Naive thymus-derived CD4-positive, alpha-beta T cell (primary cell): ENCODE results near the gene MMGT1. TPM values are rescaled to one million over a fixed set of nuclear protein-coding genes. Genes with fewer than 3 reads are reported as not detected.

Source experiments
- ATAC-seq: fragments of 150-1000 bp; cut with Tn5 transposase; 2 replicates; pipeline ENCODE4 v1.10.0; 2021; ENCODE audit warnings: mild to moderate bottlenecking, moderate library complexity
- CTCF ChIA-PET: fragments of 350-600 bp; sonication (Branson Sonifier 250); formaldehyde crosslinking; loops from one replicate; lab custom pipeline; 2021; ENCODE audit warnings: antibody characterized with exemption; lab: Charles Lee
- POLR2A ChIA-PET: fragments of 350-600 bp; sonication (Branson Sonifier 250); formaldehyde crosslinking; loops from one replicate; lab custom pipeline; 2021; ENCODE audit warnings: antibody characterized with exemption, inconsistent platforms; lab: Charles Lee
- DNase-seq, 9 donors: peaks; one replicate each; pipeline versions ENCODE4 v3.0.0 to v3.0.0-alpha.2; 2020 to 2022; ENCODE audit warnings: mixed read lengths in 1 of 9
- H3K27ac ChIP-seq: one replicate; pipeline ENCODE4 v1.7.0; 2013; ENCODE audit warnings: mild to moderate bottlenecking, low read depth, low read length, moderate library complexity
- H3K27me3 ChIP-seq, 2 donors: one replicate each; pipeline ENCODE4 v1.7.0; 2013; ENCODE audit warnings: low read length in 2 of 2, mild to moderate bottlenecking in 2 of 2, moderate library complexity in 2 of 2; ENCODE audit not compliant: control insufficient read depth in 2 of 2, insufficient read depth in 2 of 2
- H3K36me3 ChIP-seq, 3 experiments: 1 replicate in 2 of 3; 2 replicates in 1 of 3; pipeline ENCODE4 v1.7.0; 2013; ENCODE audit warnings: low read length in 3 of 3, mild to moderate bottlenecking in 3 of 3, moderate library complexity in 1 of 3; ENCODE audit not compliant: insufficient read depth in 3 of 3, control insufficient read depth in 2 of 3
- H3K4me1 ChIP-seq, 2 donors: one replicate each; pipeline ENCODE4 v1.7.0; 2013; ENCODE audit warnings: low read length in 2 of 2, mild to moderate bottlenecking in 2 of 2, moderate library complexity in 1 of 2; ENCODE audit not compliant: control insufficient read depth in 2 of 2, insufficient read depth in 2 of 2
- H3K4me3 ChIP-seq: 2 replicates; pipeline ENCODE4 v1.7.0; 2013; ENCODE audit warnings: mild to moderate bottlenecking, low read length
- H3K9me3 ChIP-seq, 3 experiments: 1 replicate in 2 of 3; 2 replicates in 1 of 3; pipeline ENCODE4 v1.7.0; 2013; ENCODE audit warnings: low read length in 3 of 3; ENCODE audit not compliant: control insufficient read depth in 2 of 3
- H3K27ac Mint-ChIP-seq, 9 donors: one replicate each; pipeline ENCODE4 v1.8.0; 2020 to 2022; ENCODE audit warnings: mixed read lengths in 9 of 9, mild to moderate bottlenecking in 8 of 9, moderate library complexity in 5 of 9, inconsistent platforms in 2 of 9
- H3K27me3 Mint-ChIP-seq, 5 donors: one replicate each; pipeline ENCODE4 v1.8.0; 2021 to 2022; ENCODE audit warnings: mixed read lengths in 5 of 5, mild to moderate bottlenecking in 1 of 5
- H3K36me3 Mint-ChIP-seq, 5 donors: one replicate each; pipeline ENCODE4 v1.8.0; 2020 to 2022; ENCODE audit warnings: mixed read lengths in 5 of 5, mild to moderate bottlenecking in 3 of 5, inconsistent platforms in 1 of 5
- H3K4me1 Mint-ChIP-seq, 7 donors: one replicate each; pipeline ENCODE4 v1.8.0; 2020 to 2022; ENCODE audit warnings: mixed read lengths in 7 of 7, mild to moderate bottlenecking in 3 of 7, inconsistent platforms in 1 of 7
- H3K4me3 Mint-ChIP-seq, 10 donors: one replicate each; pipeline ENCODE4 v1.8.0; 2020 to 2022; ENCODE audit warnings: mild to moderate bottlenecking in 10 of 10, mixed read lengths in 10 of 10, moderate library complexity in 6 of 10, inconsistent platforms in 2 of 10
- H3K9me3 Mint-ChIP-seq, 11 donors: one replicate each; pipeline ENCODE4 v1.8.0; 2020 to 2022; ENCODE audit warnings: mixed read lengths in 11 of 11, mild to moderate bottlenecking in 4 of 11, inconsistent platforms in 1 of 11, moderate library complexity in 1 of 11
- intact Hi-C, 2 donors: fragments of 100-400 bp; cut with micrococcal nuclease; formaldehyde crosslinking; loops; one replicate each; pipeline ENCODE4 v1.15.1; 2023
- polyA plus RNA-seq, 2 donors: library from polyadenylated mRNA; unstranded; fragments of 300-500 nt; fragmentation: Illumina TruSeq; gene quantifications; one replicate each; pipeline ENCODE4 v1.2.3, GENCODE V29; 2021
- total RNA-seq, 6 experiments: library from RNA in 5 of 6; stranded (reverse) in 5 of 6; gene quantifications; 1 replicate in 5 of 6; 2 replicates in 1 of 6; pipeline ENCODE4 v1.2.3 and lab custom pipeline; 2021 to 2026

MMGT1 gene
- total RNA-seq: 10 to 100 TPM; 22.0 to 28.4 (median 24.0) TPM
- polyA plus RNA-seq: 1 to 10 TPM; 5.7 to 9.8 TPM
- 24.4 reads per million, percentile 55 among the genes with 10 or more reads in this experiment for total RNA-seq (lab: John Stamatoyannopoulos, UW)

- H3K36me3 ChIP-seq: no peaks in the 10 kb centered on the region
- intact Hi-C loops: loop anchor here (1.0 to 5.0 kb wide), 10 partner anchors 12 to 1167 kb away; partner anchors contain the start of genes INTS6L (in 2 of the 2), SLC9A6 (in 2 of the 2), FHL1 (in 1 of the 2) and HTATSF1 (in 1 of the 2)
- ATAC-seq (peak; percentile 91), DNase-seq (peak; percentile 51 to 82 (median 77))
- H3K4me3 ChIP-seq: peak within 1 kb of the TSS; percentile 91
- H3K4me1 Mint-ChIP-seq: peaks cover 10 to 37% (median 28%) of the 10 kb centered on the region in 7 donors
- CTCF ChIA-PET: interaction anchor here (1.5 kb wide), 1 partner anchor 10 kb away, joined by 4 read pairs; no protein-coding TSS in a partner anchor
- peak within 1 kb of the TSS; percentile 92 to 99 (median 97) for H3K27ac Mint-ChIP-seq
- H3K9me3 ChIP-seq: no peaks in the 10 kb centered on the region
- no peaks in the 10 kb centered on the region for H3K27me3 Mint-ChIP-seq
- no peaks in the 10 kb centered on the region for H3K9me3 Mint-ChIP-seq
- H3K27me3 ChIP-seq: no peaks in the 10 kb centered on the region
- peaks cover 13 to 17% of the 10 kb centered on the region in 2 donors for H3K4me1 ChIP-seq
- POLR2A ChIA-PET: interaction anchor here (1.1 to 3.1 kb wide), 3 partner anchors 11 to 15 kb away, joined by 5 to 19 read pairs (median 7); partner anchors contain the start of gene SLC9A6
- peak within 1 kb of the TSS; percentile 83 for H3K27ac ChIP-seq
- no peaks in the 10 kb centered on the region for H3K36me3 Mint-ChIP-seq
- H3K4me3 Mint-ChIP-seq: peak within 1 kb of the TSS; percentile 90 to 99 (median 98)
Observed at GRCh38 chrX:135973548-135974278, at the start of gene MMGT1. MMGT1 (minus strand) TSS chrX:135973988; CDS start chrX:135973675, 313 bp downstream.

- Mint-ChIP-seq H3K4me1 (peaks cover 0 to 4% (median 0%) of the 10 kb centered on the region in 7 donors), H3K27me3 (no peaks in the 10 kb centered on the region), H3K9me3 (peaks cover 0 to 1% (median 0%) of the 10 kb centered on the region in 11 donors), H3K27ac (no peak overlapping the region), H3K36me3 (peaks cover 0 to 19% (median 7%) of the 10 kb centered on the region in 5 donors), H3K4me3 (no peak overlapping the region)
- intact Hi-C loops: no loop called here
- no peaks in the 10 kb centered on the region for H3K9me3 ChIP-seq
- no peaks in the 10 kb centered on the region for H3K27me3 ChIP-seq
- ATAC-seq: no peak
- DNase-seq: no peak
- H3K36me3 ChIP-seq: peaks cover 0 to 3% (median 0%) of the 10 kb centered on the region in 3 experiments
- H3K4me3 ChIP-seq: no peak overlapping the region
- CTCF ChIA-PET: no interaction called here
- POLR2A ChIA-PET: no interaction called here
- H3K4me1 ChIP-seq: no peaks in the 10 kb centered on the region
- H3K27ac ChIP-seq: no peak overlapping the region
Observed at GRCh38 chrX:136021903-136022302, 48.1 kb upstream of the MMGT1 start.

DNA sequence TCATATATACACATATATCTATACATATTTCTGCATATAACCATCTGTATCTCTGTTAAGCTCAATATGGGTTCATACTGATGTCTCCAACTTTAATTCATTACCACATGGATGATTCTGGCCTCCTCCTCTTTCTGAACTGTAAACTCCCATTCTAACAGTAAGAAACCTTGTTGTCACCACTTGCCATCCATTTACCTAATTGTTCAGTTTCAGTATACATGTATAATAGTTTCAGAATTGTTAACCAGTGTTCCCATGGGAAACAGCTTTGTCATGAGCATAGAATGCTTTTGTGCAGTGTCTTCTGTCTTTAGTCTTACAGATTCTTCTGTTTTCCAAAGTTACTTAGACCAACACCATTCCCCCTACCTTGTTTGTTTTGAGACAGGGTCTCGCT lies 47.4 kb upstream of the MMGT1 start:
- H3K36me3 Mint-ChIP-seq: peaks cover 0 to 19% (median 9%) of the 10 kb centered on the region in 5 donors
- H3K27me3 Mint-ChIP-seq: no peaks in the 10 kb centered on the region

GRCh38 chrX:136019226-136019625 lies 45.4 kb upstream of the MMGT1 start:
- H3K27me3 ChIP-seq: no peaks in the 10 kb centered on the region
- no peaks in the 10 kb centered on the region for H3K4me1 ChIP-seq
- no peak overlapping the region for H3K27ac ChIP-seq
- Mint-ChIP-seq H3K4me3 (no peak overlapping the region), H3K27me3 (no peaks in the 10 kb centered on the region), H3K27ac (no peak overlapping the region), H3K4me1 (peaks cover 0 to 4% (median 0%) of the 10 kb centered on the region in 7 donors), H3K36me3 (peaks cover 0 to 20% (median 13%) of the 10 kb centered on the region in 5 donors), H3K9me3 (peaks cover 0 to 1% (median 0%) of the 10 kb centered on the region in 11 donors)
- CTCF ChIA-PET: no interaction called here
- POLR2A ChIA-PET: no interaction called here
- H3K36me3 ChIP-seq: no peaks in the 10 kb centered on the region
- intact Hi-C loops: no loop called here
- ATAC-seq (no peak), DNase-seq (no peak)
- no peak overlapping the region for H3K4me3 ChIP-seq
- no peaks in the 10 kb centered on the region for H3K9me3 ChIP-seq

More for the DNA sequence above, 47.4 kb upstream of the MMGT1 start:
- Histone ChIP-seq H3K4me3 (no peak overlapping the region), H3K27me3 (no peaks in the 10 kb centered on the region), H3K4me1 (no peaks in the 10 kb centered on the region), H3K27ac (no peak overlapping the region), H3K9me3 (no peaks in the 10 kb centered on the region), H3K36me3 (peaks cover 0 to 3% (median 0%) of the 10 kb centered on the region in 3 experiments)
- CTCF ChIA-PET: interaction anchor here (1.1 kb wide), 1 partner anchor 248 kb away, joined by 4 read pairs; no protein-coding TSS in a partner anchor
- intact Hi-C loops: no loop called here
- H3K4me3 Mint-ChIP-seq: no peak overlapping the region
- H3K9me3 Mint-ChIP-seq: peaks cover 0 to 1% (median 0%) of the 10 kb centered on the region in 11 donors
- POLR2A ChIA-PET: no interaction called here
- ATAC-seq: no peak
- no peak overlapping the region for H3K27ac Mint-ChIP-seq
- no peak for DNase-seq
- peaks cover 0 to 4% (median 0%) of the 10 kb centered on the region in 7 donors for H3K4me1 Mint-ChIP-seq

DNA sequence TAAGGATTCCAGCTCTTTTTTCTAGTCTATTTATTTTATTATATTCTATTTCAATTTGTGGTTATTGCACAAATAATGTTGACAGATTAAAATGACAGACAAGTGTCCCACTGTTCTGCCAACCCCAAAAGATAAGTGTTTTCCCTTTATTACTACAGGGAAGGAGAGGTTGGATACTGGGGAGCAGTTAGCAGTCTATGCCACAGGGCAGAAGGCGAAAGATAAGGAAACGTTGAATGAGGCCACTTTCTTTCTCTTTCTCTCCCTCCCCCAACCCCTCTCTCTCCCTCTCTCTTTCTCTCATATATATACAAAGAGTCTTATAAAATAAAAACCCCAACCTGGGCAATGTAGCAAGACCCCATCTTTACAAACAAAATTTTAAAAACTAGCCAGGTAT lies 43.1 kb upstream of the MMGT1 start:
- no peak overlapping the region for H3K27ac ChIP-seq
- DNase-seq (no peak), ATAC-seq (no peak)
- H3K4me3 ChIP-seq: no peak overlapping the region
- intact Hi-C loops: no loop called here
- H3K36me3 ChIP-seq: no peaks in the 10 kb centered on the region
- no peaks in the 10 kb centered on the region for H3K27me3 Mint-ChIP-seq
- no peak overlapping the region for H3K27ac Mint-ChIP-seq
- no peaks in the 10 kb centered on the region for H3K27me3 ChIP-seq
- H3K4me1 Mint-ChIP-seq: peaks cover 0 to 4% (median 0%) of the 10 kb centered on the region in 7 donors
- H3K36me3 Mint-ChIP-seq: peaks cover 0 to 20% (median 11%) of the 10 kb centered on the region in 5 donors
- no peaks in the 10 kb centered on the region for H3K9me3 ChIP-seq
- H3K4me1 ChIP-seq: no peaks in the 10 kb centered on the region
- H3K4me3 Mint-ChIP-seq: no peak overlapping the region
- peaks cover 0 to 1% (median 0%) of the 10 kb centered on the region in 11 donors for H3K9me3 Mint-ChIP-seq
- POLR2A ChIA-PET: no interaction called here
- CTCF ChIA-PET: interaction anchor here (0.6 kb wide), 1 partner anchor 9 kb away, joined by 7 read pairs; no protein-coding TSS in a partner anchor

DNA sequence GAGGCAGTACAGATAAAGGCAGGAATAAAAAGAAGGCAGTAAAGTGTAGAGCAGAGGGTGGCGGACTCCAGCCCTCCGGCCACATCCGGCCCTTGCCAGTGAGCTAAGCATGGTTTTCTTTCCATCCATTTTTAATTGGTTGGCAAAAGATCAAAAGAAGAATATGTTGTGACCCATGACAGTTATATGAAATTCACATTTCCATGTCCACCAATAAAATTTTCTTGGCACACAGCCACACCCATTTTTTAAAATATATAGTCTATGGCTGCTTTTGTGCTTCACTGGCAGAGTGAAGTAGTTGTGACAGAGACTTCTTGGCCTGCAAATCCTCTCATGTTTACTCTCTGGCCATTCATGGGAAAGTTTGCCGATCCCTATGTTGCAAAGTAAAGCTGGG lies 41.2 kb upstream of the MMGT1 start:
- intact Hi-C loops: no loop called here
- Histone ChIP-seq H3K9me3 (no peaks in the 10 kb centered on the region), H3K27ac (no peak overlapping the region), H3K27me3 (no peaks in the 10 kb centered on the region), H3K36me3 (no peaks in the 10 kb centered on the region), H3K4me3 (no peak overlapping the region), H3K4me1 (no peaks in the 10 kb centered on the region)
- Mint-ChIP-seq H3K27me3 (no peaks in the 10 kb centered on the region), H3K4me3 (no peak overlapping the region), H3K27ac (no peak overlapping the region), H3K36me3 (peaks cover 0 to 23% (median 13%) of the 10 kb centered on the region in 5 donors), H3K9me3 (no peaks in the 10 kb centered on the region), H3K4me1 (peaks cover 0 to 2% (median 0%) of the 10 kb centered on the region in 7 donors)
- ATAC-seq (no peak), DNase-seq (no peak)
- ChIA-PET POLR2A (no interaction called here), CTCF (no interaction called here)
